A549 (cell line): Measurements from ENCODE around the gene GPR176. TPM values are rescaled to one million over a fixed set of nuclear protein-coding genes. Genes with fewer than 3 reads are reported as not detected.
A peak's percentile ranks its signal among the peaks of the same experiment; 100 is the strongest.

Source experiments
- ATAC-seq, 2 experiments: fragments of 200-7000 bp in 1 of 2; fragments of >200 bp in 1 of 2; cut with Nextera tagmentation in 1 of 2; cut with Tn5 transposase in 1 of 2; 3 replicates each; pipeline versions ENCODE4 v1.8.0 to v1.9.1; 2018 to 2020; ENCODE audit warnings: mild to moderate bottlenecking in 1 of 2, moderate library complexity in 1 of 2
- CTCF ChIA-PET: fragments of 300-600 bp; sonication (Branson Sonifier 250); formaldehyde crosslinking; extraction: SDS; loops from one replicate; lab custom pipeline; 2021; ENCODE audit warnings: antibody characterized with exemption, inconsistent platforms; lab: Yijun Ruan, JAX
- POLR2A ChIA-PET: fragments of 350-600 bp; formaldehyde crosslinking; extraction: SDS; loops from one replicate; lab custom pipeline; 2021; ENCODE audit warnings: antibody characterized with exemption, inconsistent platforms; lab: Yijun Ruan, JAX
- DNase-seq, 2 experiments: peaks; one replicate each; pipeline versions ENCODE4 v3.0.0 to v3.0.0-alpha.2; 2011 to 2016; ENCODE audit warnings: low read depth in 1 of 2, low spot score in 1 of 2
- FAIRE-seq: peaks from 2 replicates; lab custom pipeline; 2011; peaks lifted over from hg19 to GRCh38; lab: Jason Lieb, UNC
- H3K27ac ChIP-seq, 2 experiments: fragments of >200 bp; sonication (Bioruptor Twin); formaldehyde crosslinking; 3 replicates each; pipeline ENCODE4 v1.5.1; 2016 to 2017
- H3K4me1 ChIP-seq: fragments of >200 bp; sonication (Bioruptor Twin); formaldehyde crosslinking; 3 replicates; pipeline ENCODE4 v1.6.1; 2016
- H3K4me2 ChIP-seq: fragments of >200 bp; sonication (Bioruptor Twin); formaldehyde crosslinking; 3 replicates; pipeline ENCODE4 v1.6.1; 2016
- H3K4me3 ChIP-seq: fragments of >200 bp; sonication (Bioruptor Twin); formaldehyde crosslinking; 3 replicates; pipeline ENCODE4 v1.5.1; 2016
- H3K9me3 ChIP-seq: fragments of >200 bp; sonication (Bioruptor Twin); formaldehyde crosslinking; 3 replicates; pipeline ENCODE4 v1.6.1; 2016
- BHLHE40 ChIP-seq: IDR thresholded peaks from 2 replicates; pipeline ENCODE4 v1.6.1; 2012; ENCODE audit warnings: low read depth, low read length, inconsistent platforms
- CBX8 ChIP-seq: fragments of 200-600 bp; sonication (generic); IDR thresholded peaks from 2 replicates; pipeline ENCODE4 v1.6.1; 2016
- CHD2 ChIP-seq: fragments of 150-350 bp; IDR thresholded peaks from 2 replicates; pipeline ENCODE4 v1.6.1; 2014; ENCODE audit warnings: low read length; ENCODE audit not compliant: partially characterized antibody
- CHD4 ChIP-seq: fragments of 200-600 bp; sonication (generic); IDR thresholded peaks from 2 replicates; pipeline ENCODE4 v1.6.1; 2016; ENCODE audit warnings: antibody characterized with exemption, mild to moderate bottlenecking, borderline replicate concordance
- EHF ChIP-seq: fragments of 250-450 bp; sonication (Bioruptor Pico); IDR thresholded peaks from 2 replicates; pipeline ENCODE4 v1.5.0; 2020; ENCODE audit warnings: mild to moderate bottlenecking
- EHMT2 ChIP-seq: fragments of 200-600 bp; sonication (generic); IDR thresholded peaks from 2 replicates; pipeline ENCODE4 v1.6.1; 2016; ENCODE audit warnings: antibody characterized with exemption, low read depth, mild to moderate bottlenecking, moderate library complexity
- EP300 ChIP-seq, 2 experiments: fragments of >200 bp; sonication (Bioruptor Twin); formaldehyde crosslinking; IDR thresholded peaks; 2 replicates in 1 of 2; 3 replicates in 1 of 2; pipeline ENCODE4 v1.6.1; 2016 to 2017
- ESRRA ChIP-seq: fragments of 150-350 bp; IDR thresholded peaks from 2 replicates; pipeline ENCODE4 v1.6.1; 2014; ENCODE audit warnings: mild to moderate bottlenecking, low read length, borderline replicate concordance
- FOSL2 ChIP-seq, 2 experiments: fragments of 450-650 bp in 1 of 2; fragments of >200 bp in 1 of 2; sonication (Bioruptor Twin) in 1 of 2; formaldehyde crosslinking; IDR thresholded peaks; 2 replicates each; pipeline versions ENCODE4 v1.5.0 to v1.6.1; 2016 to 2020; ENCODE audit warnings: mild to moderate bottlenecking in 1 of 2, moderate library complexity in 1 of 2
- HES2 ChIP-seq: fragments of >200 bp; sonication (Bioruptor Twin); formaldehyde crosslinking; IDR thresholded peaks from 2 replicates; pipeline ENCODE4 v1.6.1; 2016
- HMGXB4 ChIP-seq: fragments of 250-450 bp; sonication (Bioruptor Pico); IDR thresholded peaks from 2 replicates; pipeline ENCODE4 v1.5.0; 2021; ENCODE audit warnings: mild to moderate bottlenecking, moderate library complexity, borderline replicate concordance
- JUN ChIP-seq, 2 experiments: fragments of >200 bp; sonication (Bioruptor Twin); formaldehyde crosslinking; IDR thresholded peaks; 2 replicates in 1 of 2; 3 replicates in 1 of 2; pipeline ENCODE4 v1.6.1; 2016 to 2017
- JUNB ChIP-seq: fragments of >200 bp; sonication (Bioruptor Twin); formaldehyde crosslinking; IDR thresholded peaks from 2 replicates; pipeline ENCODE4 v1.6.1; 2016
- MAX ChIP-seq: IDR thresholded peaks from 2 replicates; pipeline ENCODE4 v1.6.1; 2012
- MYC ChIP-seq: IDR thresholded peaks from 2 replicates; pipeline ENCODE4 v1.6.1; 2012; ENCODE audit warnings: mild to moderate bottlenecking, inconsistent platforms, low read length, improper control_type of control experiment, borderline replicate concordance
- NPAS2 ChIP-seq: fragments of 250-450 bp; sonication (Bioruptor Pico); IDR thresholded peaks from 2 replicates; pipeline ENCODE4 v1.8.0; 2022; ENCODE audit warnings: mild to moderate bottlenecking, moderate library complexity, borderline replicate concordance
- NR3C1 ChIP-seq: fragments of >200 bp; sonication (Bioruptor Twin); formaldehyde crosslinking; IDR thresholded peaks from 3 replicates; pipeline ENCODE4 v1.6.1; 2017
- POLR2AphosphoS2 ChIP-seq: conservative IDR thresholded peaks from 2 replicates; pipeline ENCODE4 v1.6.1; 2012; ENCODE audit warnings: low read length, improper control_type of control experiment, inconsistent platforms
- RARB ChIP-seq: fragments of 250-450 bp; sonication (Bioruptor Pico); IDR thresholded peaks from 2 replicates; pipeline ENCODE4 v1.8.0; 2021; ENCODE audit warnings: mild to moderate bottlenecking, moderate library complexity
- RFX5 ChIP-seq: fragments of 450-650 bp; IDR thresholded peaks from 2 replicates; pipeline ENCODE4 v1.7.1; 2014; ENCODE audit warnings: antibody characterized with exemption, mild to moderate bottlenecking, moderate library complexity
- RNF2 ChIP-seq: fragments of 200-600 bp; sonication (generic); IDR thresholded peaks from 2 replicates; pipeline ENCODE4 v1.6.1; 2016; ENCODE audit warnings: low read depth, mild to moderate bottlenecking, antibody characterized with exemption, moderate library complexity, borderline replicate concordance
- SREBF2 ChIP-seq: fragments of 450-650 bp; IDR thresholded peaks from 2 replicates; pipeline ENCODE4 v1.6.1; 2014; ENCODE audit warnings: mild to moderate bottlenecking, moderate library complexity
- TP53 ChIP-seq: fragments of 250-450 bp; sonication (Bioruptor Pico); IDR thresholded peaks from 2 replicates; pipeline ENCODE4 v1.5.0; 2021; ENCODE audit warnings: mild to moderate bottlenecking, moderate library complexity
- ZC3H11A ChIP-seq: fragments of 450-650 bp; IDR thresholded peaks from 2 replicates; pipeline ENCODE4 v1.6.1; 2014; ENCODE audit warnings: antibody characterized with exemption, mild to moderate bottlenecking
- WGBS: methylation state at CpG from one replicate; pipeline ENCODE4 v1.1.6; 2017; ENCODE audit errors: missing lambda C conversion rate; 5-methylcytosine and 5-hydroxymethylcytosine counted together
- polyA plus RNA-seq, 4 experiments: library from polyadenylated mRNA; depleted of rRNA in 3 of 4; stranded (reverse); fragments of >200 nt; fragmentation: RNase III in 1 of 4; extraction: RNeasy Plus Mini Kit Qiagen cat#74134 plus additional on column Dnase treatment in 1 of 4; gene quantifications; 2 replicates in 3 of 4; 3 replicates in 1 of 4; pipeline ENCODE4 v1.2.3, GENCODE V29; 2011 to 2017
- TF ChIP-seq, protein P1 (sequence below): IDR thresholded peaks from 2 replicates; pipeline ENCODE4 v1.6.1; 2012; ENCODE audit warnings: low read depth, borderline replicate concordance
- TF ChIP-seq, protein P2 (sequence below): fragments of 450-650 bp; IDR thresholded peaks from 2 replicates; pipeline ENCODE4 v1.6.1; 2014; ENCODE audit warnings: antibody characterized with exemption
- TF ChIP-seq, protein P3 (sequence below): fragments of 250-450 bp; sonication (Bioruptor Pico); IDR thresholded peaks from 2 replicates; pipeline ENCODE4 v1.5.0; 2020; ENCODE audit warnings: low read depth, mild to moderate bottlenecking, moderate library complexity

Gene GPR176
- polyA plus RNA-seq, 2 of the 4 experiments (the other 2 are of a cell fraction), result 1.5 to 8.1 TPM

GRCh38 chr15:39918688-39919385, 1.2 kb downstream of the GPR176 start:
- ChIA-PET POLR2A (interaction anchor here (1.2 kb wide), 1 partner anchor 15 kb away, joined by 5 read pairs; the partner anchor contains the start of gene EIF2AK4), CTCF (no interaction called here)
- H3K4me1 ChIP-seq, result peaks cover 8% of the 10 kb centered on the region; the same call in 1 of the 3 replicates
- DNase-seq (no peak), FAIRE-seq (no peak), ATAC-seq (no peak)
- peak overlapping the region; percentile 50 for H3K4me3 ChIP-seq
- TF ChIP-seq CHD2 (no peak), JUNB (no peak), CBX8 (peak; percentile 90), JUN (IDR thresholded peaks at IDR 0.05) (no peak), CHD4 (no peak), ZC3H11A (no peak), RNF2 (0 out of 2 replicates have a peak, but pooled peaks have one; percentile 28)
- 39% methylated on average over 13 of the region's 13 CpGs for WGBS
- no peak overlapping the region; a peak in 1 of 6 replicates for H3K27ac ChIP-seq
- H3K9me3 ChIP-seq, result no peaks in the 10 kb centered on the region
- peak overlapping the region; percentile 75 for H3K4me2 ChIP-seq

GRCh38 chr15:39914977-39915376, 5.1 kb downstream of the GPR176 start:
- ATAC-seq, result no peak
- ChIA-PET CTCF (no interaction called here), POLR2A (no interaction called here)
- H3K4me3 ChIP-seq, result no peak overlapping the region
- DNase-seq, result no peak
- no peak for TF ChIP-seq RARB (CRISPR knock-in tag)
- TF ChIP-seq NPAS2 (CRISPR knock-in tag), result no peak
- TF ChIP-seq, protein P1, sequence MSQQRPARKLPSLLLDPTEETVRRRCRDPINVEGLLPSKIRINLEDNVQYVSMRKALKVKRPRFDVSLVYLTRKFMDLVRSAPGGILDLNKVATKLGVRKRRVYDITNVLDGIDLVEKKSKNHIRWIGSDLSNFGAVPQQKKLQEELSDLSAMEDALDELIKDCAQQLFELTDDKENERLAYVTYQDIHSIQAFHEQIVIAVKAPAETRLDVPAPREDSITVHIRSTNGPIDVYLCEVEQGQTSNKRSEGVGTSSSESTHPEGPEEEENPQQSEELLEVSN, result no peak
- no peak for TF ChIP-seq EHMT2
- TF ChIP-seq EHF, result no peak
- TF ChIP-seq HMGXB4 (CRISPR knock-in tag), result no peak
- no peak for TF ChIP-seq SREBF2
- TF ChIP-seq RFX5, result no peak
- TF ChIP-seq MYC, result no peak
- no peak for TF ChIP-seq POLR2AphosphoS2
- TF ChIP-seq, protein P2, sequence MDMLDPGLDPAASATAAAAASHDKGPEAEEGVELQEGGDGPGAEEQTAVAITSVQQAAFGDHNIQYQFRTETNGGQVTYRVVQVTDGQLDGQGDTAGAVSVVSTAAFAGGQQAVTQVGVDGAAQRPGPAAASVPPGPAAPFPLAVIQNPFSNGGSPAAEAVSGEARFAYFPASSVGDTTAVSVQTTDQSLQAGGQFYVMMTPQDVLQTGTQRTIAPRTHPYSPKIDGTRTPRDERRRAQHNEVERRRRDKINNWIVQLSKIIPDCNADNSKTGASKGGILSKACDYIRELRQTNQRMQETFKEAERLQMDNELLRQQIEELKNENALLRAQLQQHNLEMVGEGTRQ, result no peak
- TF ChIP-seq BHLHE40, result no peak
- no peak for TF ChIP-seq TP53 (CRISPR knock-in tag)
- no peak for TF ChIP-seq FOSL2 (IDR thresholded peaks at IDR 0.05)
- no peak for TF ChIP-seq FOSL2 (CRISPR knock-in tag; IDR thresholded peaks at IDR 0.05)
- TF ChIP-seq, protein P3, sequence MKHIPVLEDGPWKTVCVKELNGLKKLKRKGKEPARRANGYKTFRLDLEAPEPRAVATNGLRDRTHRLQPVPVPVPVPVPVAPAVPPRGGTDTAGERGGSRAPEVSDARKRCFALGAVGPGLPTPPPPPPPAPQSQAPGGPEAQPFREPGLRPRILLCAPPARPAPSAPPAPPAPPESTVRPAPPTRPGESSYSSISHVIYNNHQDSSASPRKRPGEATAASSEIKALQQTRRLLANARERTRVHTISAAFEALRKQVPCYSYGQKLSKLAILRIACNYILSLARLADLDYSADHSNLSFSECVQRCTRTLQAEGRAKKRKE (CRISPR knock-in tag), result no peak
- TF ChIP-seq NR3C1, result no peak
- TF ChIP-seq MAX, result no peak
- no peak for TF ChIP-seq ESRRA
- no peak for TF ChIP-seq EP300 (IDR thresholded peaks at IDR 0.05)
- TF ChIP-seq HES2, result no peak
- TF ChIP-seq, all 56 proteins: peak for 0
- WGBS, result 20% methylated on average over 2 of the region's 2 CpGs
- peaks cover 8% of the 10 kb centered on the region; the same call in 1 of the 3 replicates for H3K4me1 ChIP-seq
- FAIRE-seq, result no peak
- H3K4me2 ChIP-seq, result no peak overlapping the region
- H3K9me3 ChIP-seq, result no peaks in the 10 kb centered on the region
- no peak overlapping the region for H3K27ac ChIP-seq
